DMS 273 treated with DMSO at 0.1 percent for 48 hours (cell line): ENCODE measurements around the gene GABPA.
"Not testable (repeated sequence)": the region's sequence is repeated elsewhere in the genome, so short reads cannot be mapped to it uniquely, and the experiment has no call there.

ENCODE experiments used
- DNase-seq: peaks from one replicate; lab custom pipeline; 2025; lab: John Stamatoyannopoulos, UW

The GABPA gene

GRCh38 chr21:25742900-25743299, 8.1 kb downstream of the GABPA start:
- DNase-seq, result no peak

- DNase-seq, result no peak
These were observed 10.1 kb downstream of the GABPA start for GRCh38 chr21:25744854-25745253.

- no peak for DNase-seq
These were observed 15.3 kb downstream of the GABPA start for GRCh38 chr21:25750085-25750484.

- no peak for DNase-seq
These were observed 17.6 kb downstream of the GABPA start for GRCh38 chr21:25752416-25752815.

GRCh38 chr21:25756190-25756932, 21.6 kb downstream of the GABPA start:
- DNase-seq, result no peak

GRCh38 chr21:25757531-25757930, 22.8 kb downstream of the GABPA start:
- DNase-seq, result no peak

GRCh38 chr21:25759573-25759972, 24.8 kb downstream of the GABPA start:
- DNase-seq, result no peak

GRCh38 chr21:25760061-25760460, 25.3 kb downstream of the GABPA start:
- no peak for DNase-seq

- no peak for DNase-seq
These were observed 25.9 kb downstream of the GABPA start for GRCh38 chr21:25760677-25761076.

- DNase-seq, result no peak
These were observed 29.3 kb downstream of the GABPA start for GRCh38 chr21:25764065-25764464.

GRCh38 chr21:25767921-25768320, 33.1 kb downstream of the GABPA start:
- DNase-seq, result no peak

- no peak for DNase-seq
These were observed 37.9 kb downstream of the GABPA start for GRCh38 chr21:25772686-25773085.

GRCh38 chr21:25776440-25776839, 41.7 kb downstream of the GABPA start:
- DNase-seq, result no peak

- not testable (repeated sequence) for DNase-seq
These were observed 43.5 kb downstream of the GABPA start for GRCh38 chr21:25778126-25778875.

- no peak for DNase-seq
These were observed 53.9 kb downstream of the GABPA start for GRCh38 chr21:25788677-25789076.

- peak; percentile 19 for DNase-seq
These were observed 55.5 kb downstream of the GABPA start for GRCh38 chr21:25790122-25790877.

- DNase-seq, result no peak
These were observed 56.1 kb downstream of the GABPA start for GRCh38 chr21:25790878-25791204.

- DNase-seq, result no peak
These were observed 56.5 kb downstream of the GABPA start for GRCh38 chr21:25791319-25791718.

GRCh38 chr21:25801217-25802014, 66.6 kb downstream of the GABPA start:
- peak; percentile 64 for DNase-seq

GRCh38 chr21:25806060-25806459, 71.3 kb downstream of the GABPA start:
- no peak for DNase-seq

GRCh38 chr21:25807191-25807590, 72.4 kb downstream of the GABPA start:
- no peak for DNase-seq

GRCh38 chr21:25809013-25809412, 74.2 kb downstream of the GABPA start:
- DNase-seq, result no peak
